ENCODE measurements around the gene PFKM. TPM values are rescaled to one million over a fixed set of nuclear protein-coding genes. Genes with fewer than 3 reads are reported as not detected.

PFKM gene
- total and polyA plus RNA-seq, 8 donors = 7.0 to 27.5 (median 11.3) TPM

DNA sequence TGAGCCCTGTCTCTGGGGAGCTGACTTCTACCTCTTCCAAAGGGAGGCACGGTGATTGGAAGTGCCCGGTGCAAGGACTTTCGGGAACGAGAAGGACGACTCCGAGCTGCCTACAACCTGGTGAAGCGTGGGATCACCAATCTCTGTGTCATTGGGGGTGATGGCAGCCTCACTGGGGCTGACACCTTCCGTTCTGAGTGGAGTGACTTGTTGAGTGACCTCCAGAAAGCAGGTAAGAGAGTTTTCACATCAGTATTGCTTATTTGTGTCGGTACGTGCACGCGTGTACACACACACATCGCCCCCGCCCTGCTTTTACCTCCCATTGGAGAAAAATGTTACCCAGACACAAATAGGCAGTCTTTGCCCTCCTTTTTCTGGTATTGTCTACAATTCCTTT lies 13.7 kb downstream of the PFKM start:
- intact Hi-C loops (cut with DNase I) = no loop called here
- no peak for ATAC-seq
- Histone ChIP-seq H3K9me3 (no peaks in the 10 kb centered on the region), H3K4me1 (no peaks in the 10 kb centered on the region), H3K27ac (no peak overlapping the region), H3K36me3 (peaks cover 0 to 13% (median 0%) of the 10 kb centered on the region in 3 donors), H3K4me3 (no peak overlapping the region), H3K27me3 (no peaks in the 10 kb centered on the region)
- no peak for FAIRE-seq
- no peak for DNase-seq
- TF ChIP-seq, protein P1, sequence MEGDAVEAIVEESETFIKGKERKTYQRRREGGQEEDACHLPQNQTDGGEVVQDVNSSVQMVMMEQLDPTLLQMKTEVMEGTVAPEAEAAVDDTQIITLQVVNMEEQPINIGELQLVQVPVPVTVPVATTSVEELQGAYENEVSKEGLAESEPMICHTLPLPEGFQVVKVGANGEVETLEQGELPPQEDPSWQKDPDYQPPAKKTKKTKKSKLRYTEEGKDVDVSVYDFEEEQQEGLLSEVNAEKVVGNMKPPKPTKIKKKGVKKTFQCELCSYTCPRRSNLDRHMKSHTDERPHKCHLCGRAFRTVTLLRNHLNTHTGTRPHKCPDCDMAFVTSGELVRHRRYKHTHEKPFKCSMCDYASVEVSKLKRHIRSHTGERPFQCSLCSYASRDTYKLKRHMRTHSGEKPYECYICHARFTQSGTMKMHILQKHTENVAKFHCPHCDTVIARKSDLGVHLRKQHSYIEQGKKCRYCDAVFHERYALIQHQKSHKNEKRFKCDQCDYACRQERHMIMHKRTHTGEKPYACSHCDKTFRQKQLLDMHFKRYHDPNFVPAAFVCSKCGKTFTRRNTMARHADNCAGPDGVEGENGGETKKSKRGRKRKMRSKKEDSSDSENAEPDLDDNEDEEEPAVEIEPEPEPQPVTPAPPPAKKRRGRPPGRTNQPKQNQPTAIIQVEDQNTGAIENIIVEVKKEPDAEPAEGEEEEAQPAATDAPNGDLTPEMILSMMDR (IDR thresholded peaks at IDR 0.05) = no peak
- WGBS, 2 donors = 89 to 91% methylated on average over 14 of the region's 14 CpGs

DNA sequence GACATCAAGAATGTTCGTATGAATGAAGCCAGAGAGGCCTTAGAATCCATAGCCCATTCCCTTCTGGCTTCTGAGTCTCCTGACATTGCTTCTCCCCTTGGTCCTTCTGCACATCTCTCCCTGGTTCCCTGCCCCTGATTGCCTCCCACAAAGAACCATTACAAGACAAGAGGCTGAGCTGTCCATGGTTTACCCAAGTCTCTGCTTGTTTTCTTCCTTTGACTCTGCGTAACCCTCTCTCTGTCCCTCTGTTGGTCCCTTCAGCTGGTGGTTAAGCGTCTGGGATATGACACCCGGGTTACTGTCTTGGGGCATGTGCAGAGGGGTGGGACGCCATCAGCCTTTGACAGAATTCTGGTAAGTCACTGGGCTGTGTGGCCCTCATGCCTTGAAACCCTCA lies 15.9 kb downstream of the PFKM start:
- ATAC-seq = no peak
- Histone ChIP-seq H3K9me3 (no peaks in the 10 kb centered on the region), H3K4me3 (no peak overlapping the region), H3K27me3 (no peaks in the 10 kb centered on the region), H3K27ac (no peak overlapping the region), H3K36me3 (peaks cover 0 to 13% (median 0%) of the 10 kb centered on the region in 3 donors), H3K4me1 (no peaks in the 10 kb centered on the region)
- intact Hi-C loops (cut with DNase I) = no loop called here
- DNase-seq = no peak
- TF ChIP-seq, protein P1 (IDR thresholded peaks at IDR 0.05) = no peak
- no peak for FAIRE-seq
- 85 to 88% methylated on average over 5 of the region's 5 CpGs for WGBS, 2 donors

DNA sequence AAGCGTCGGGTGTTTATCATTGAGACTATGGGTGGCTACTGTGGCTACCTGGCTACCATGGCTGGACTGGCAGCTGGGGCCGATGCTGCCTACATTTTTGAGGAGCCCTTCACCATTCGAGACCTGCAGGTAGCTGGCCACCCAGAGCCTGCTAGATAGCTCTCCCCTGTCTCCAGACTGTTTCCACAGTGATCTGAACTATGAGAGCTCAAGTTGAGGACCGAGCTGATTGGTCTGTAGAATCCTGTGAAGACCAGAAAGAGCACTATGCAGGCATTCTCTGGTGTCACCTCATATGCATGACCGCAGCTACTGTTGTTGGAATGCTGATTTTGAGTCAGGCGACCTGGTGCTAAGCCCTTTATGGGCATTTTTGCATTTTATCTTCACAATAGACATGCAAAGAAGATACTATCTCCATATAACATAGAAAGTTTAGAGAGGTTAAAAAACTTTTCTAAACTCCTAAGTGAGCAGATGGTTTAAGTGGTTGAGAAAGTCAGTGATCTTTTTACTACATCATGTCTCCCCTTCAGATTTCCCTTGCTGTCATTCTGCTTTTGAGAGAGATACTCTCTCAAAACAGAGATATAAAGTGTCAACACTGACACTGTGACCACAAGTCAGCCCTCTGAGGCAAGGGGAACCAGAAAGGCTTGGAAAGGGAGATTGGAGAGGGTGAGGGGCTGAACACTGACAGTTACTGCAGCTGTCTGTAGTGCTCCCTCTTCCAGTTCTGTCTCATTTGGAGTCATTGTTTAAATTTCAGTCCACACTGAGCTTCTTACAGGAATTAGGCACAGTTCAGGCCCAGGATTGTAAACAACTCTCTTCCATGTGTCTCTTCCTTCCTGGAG lies 23.9 kb downstream of the PFKM start:
- 86% methylated on average over 7 of the region's 7 CpGs for WGBS, 2 donors
- H3K4me1 ChIP-seq = no peaks in the 10 kb centered on the region
- H3K27me3 ChIP-seq = no peaks in the 10 kb centered on the region
- intact Hi-C loops (cut with DNase I) = no loop called here
- no peaks in the 10 kb centered on the region for H3K9me3 ChIP-seq
- no peak for FAIRE-seq
- no peak overlapping the region for H3K4me3 ChIP-seq
- no peak for DNase-seq
- ATAC-seq = no peak
- no peak overlapping the region for H3K27ac ChIP-seq
- peaks cover 0 to 14% (median 3%) of the 10 kb centered on the region in 3 donors for H3K36me3 ChIP-seq
- TF ChIP-seq, protein P1 (IDR thresholded peaks at IDR 0.05) = no peak

DNA sequence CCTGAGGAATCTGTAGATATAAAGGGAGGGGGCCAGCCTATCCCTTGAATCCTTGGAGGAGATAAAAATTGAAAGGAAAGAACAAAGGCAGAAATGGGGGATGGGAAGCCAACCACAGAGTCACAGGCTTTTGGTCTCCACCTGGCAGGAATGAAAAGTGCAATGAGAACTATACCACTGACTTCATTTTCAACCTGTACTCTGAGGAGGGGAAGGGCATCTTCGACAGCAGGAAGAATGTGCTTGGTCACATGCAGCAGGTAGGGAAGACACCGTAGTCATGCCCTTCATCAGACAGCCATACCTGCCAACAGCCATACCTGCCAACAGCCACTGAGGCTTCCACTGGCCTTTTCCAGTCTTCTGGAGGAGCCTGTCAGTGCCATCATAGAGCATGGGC lies 24.7 kb downstream of the PFKM start:
- 84 to 87% methylated on average over 2 of the region's 2 CpGs for WGBS, 2 donors
- intact Hi-C loops (cut with DNase I) = no loop called here
- Histone ChIP-seq H3K4me1 (no peaks in the 10 kb centered on the region), H3K4me3 (no peak overlapping the region), H3K27me3 (no peaks in the 10 kb centered on the region), H3K36me3 (peaks cover 0 to 20% (median 3%) of the 10 kb centered on the region in 3 donors), H3K9me3 (no peaks in the 10 kb centered on the region), H3K27ac (no peak overlapping the region)
- FAIRE-seq (no peak), ATAC-seq (no peak), DNase-seq (no peak)
- TF ChIP-seq, protein P1 (IDR thresholded peaks at IDR 0.05) = no peak

DNA sequence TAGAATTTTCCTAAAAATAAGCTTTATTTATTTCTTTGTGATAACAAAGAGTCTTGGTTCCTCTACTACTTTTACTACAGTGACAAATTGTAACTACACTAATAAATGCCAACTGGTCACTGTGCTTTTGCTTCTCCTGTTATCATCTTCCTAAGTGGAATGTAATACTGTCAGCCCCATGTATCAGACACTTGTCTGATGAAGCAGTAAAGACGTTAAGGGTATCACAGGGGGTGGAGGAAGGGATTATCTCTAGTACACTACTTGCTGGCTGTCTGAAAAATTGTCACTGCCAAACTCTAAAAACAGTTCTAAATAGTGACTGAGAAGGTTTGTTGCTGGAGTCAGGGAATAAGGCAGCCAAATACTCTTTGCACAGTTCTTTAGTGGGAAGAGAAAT lies 26.8 kb downstream of the PFKM start:
- Histone ChIP-seq H3K27me3 (no peaks in the 10 kb centered on the region), H3K36me3 (peaks cover 0 to 41% (median 21%) of the 10 kb centered on the region in 3 donors), H3K27ac (no peak overlapping the region), H3K9me3 (no peaks in the 10 kb centered on the region), H3K4me3 (no peak overlapping the region), H3K4me1 (no peaks in the 10 kb centered on the region)
- WGBS, 2 donors = 39 to 41% methylated on average over 1 of the region's 1 CpG
- no peak for ATAC-seq
- intact Hi-C loops (cut with DNase I) = no loop called here
- no peak for DNase-seq
- TF ChIP-seq, protein P1 (IDR thresholded peaks at IDR 0.05) = no peak
- no peak for FAIRE-seq
